Stromal cell of bone marrow (primary cell): Measurements from ENCODE around the gene TBC1D3I.
"Not testable (repeated sequence)": the region's sequence is repeated elsewhere in the genome, so short reads cannot be mapped to it uniquely, and the experiment has no call there.

ENCODE experiments used
- DNase-seq: peaks from one replicate; pipeline ENCODE4 v3.0.0-alpha.2; 2012; ENCODE audit warnings: low read depth

The TBC1D3I gene

GRCh38 chr17:36264470-36264869 lies at the start of gene TBC1D3I:
TSS of gene TBC1D3I (minus strand) at chr17:36264570. CDS start at chr17:36262985, 1,585 bp downstream.
- not testable (repeated sequence) for DNase-seq

GRCh38 chr17:36295161-36295560 lies 30.8 kb upstream of the TBC1D3I start:
- DNase-seq: not testable (repeated sequence)

- DNase-seq: not testable (repeated sequence)
Observed at GRCh38 chr17:36289965-36290612, 25.7 kb upstream of the TBC1D3I start.

DNA sequence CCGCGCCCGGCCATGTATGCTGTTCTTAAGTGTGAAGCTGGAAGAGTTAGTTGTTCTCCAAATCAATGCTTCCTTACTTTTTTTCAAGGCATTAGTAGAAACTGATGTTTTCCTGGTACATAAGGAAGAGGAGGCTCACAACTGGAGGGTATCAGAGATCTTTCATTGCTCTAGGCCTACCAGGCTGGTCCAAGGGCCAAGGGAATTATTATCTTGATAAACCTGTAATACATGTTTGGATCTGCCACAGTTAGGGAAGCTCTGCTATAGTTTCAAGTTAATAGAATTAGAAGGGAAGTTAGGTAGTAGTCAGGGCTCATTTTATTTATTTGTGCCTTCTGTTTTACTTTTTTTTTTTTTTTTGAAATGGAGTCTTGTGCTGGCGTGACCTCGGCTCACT lies 19.8 kb upstream of the TBC1D3I start:
- DNase-seq: not testable (repeated sequence)

DNA sequence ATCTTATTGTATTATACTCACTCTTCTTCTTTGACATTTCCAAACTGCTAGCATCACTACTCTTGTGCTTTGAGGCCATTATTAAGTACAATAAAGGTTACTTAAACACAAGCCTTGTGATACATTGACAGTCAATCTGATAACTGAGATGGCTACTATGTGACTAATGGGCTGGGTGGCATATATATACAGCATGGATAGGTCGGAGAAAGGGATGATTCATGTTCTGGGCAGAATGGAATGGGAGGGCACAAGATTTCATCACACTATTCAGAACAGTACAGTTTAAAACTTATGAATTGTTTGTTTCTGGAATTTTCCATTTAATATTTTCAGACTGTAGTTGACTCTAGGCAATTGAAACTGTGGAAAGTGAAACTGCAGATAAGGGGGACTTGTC lies 18.9 kb upstream of the TBC1D3I start:
- not testable (repeated sequence) for DNase-seq

DNA sequence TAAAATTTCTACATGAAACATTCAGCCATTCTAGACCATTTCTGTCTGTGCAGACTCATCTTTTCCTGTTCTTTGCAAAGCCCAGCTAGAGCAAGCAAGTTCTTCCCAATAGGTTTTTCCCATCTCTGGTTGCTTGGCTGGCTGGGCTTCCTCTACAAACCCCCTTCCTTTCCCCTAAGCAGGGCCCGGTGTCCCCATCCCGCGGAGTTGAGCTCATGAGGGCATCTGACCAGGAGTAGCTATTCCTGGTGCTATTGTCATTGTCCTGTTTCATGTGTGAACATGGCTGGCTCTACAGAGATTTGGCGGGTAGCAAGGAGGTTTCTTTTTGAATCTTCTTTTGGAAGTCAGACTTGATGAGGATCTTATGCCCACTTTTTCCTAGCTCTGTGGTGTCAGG lies 22.3 kb downstream of the TBC1D3I start:
- not testable (repeated sequence) for DNase-seq

GRCh38 chr17:36229644-36230043 lies 34.7 kb downstream of the TBC1D3I start:
- DNase-seq: not testable (repeated sequence)

GRCh38 chr17:36222967-36223366 lies 41.4 kb downstream of the TBC1D3I start:
- DNase-seq: not testable (repeated sequence)

GRCh38 chr17:36221581-36222100 lies 42.7 kb downstream of the TBC1D3I start:
- not testable (repeated sequence) for DNase-seq

GRCh38 chr17:36220737-36221580 lies 43.4 kb downstream of the TBC1D3I start:
- peak; percentile 5 for DNase-seq

- not testable (repeated sequence) for DNase-seq
Observed at GRCh38 chr17:36219556-36219955, 44.8 kb downstream of the TBC1D3I start.

DNA sequence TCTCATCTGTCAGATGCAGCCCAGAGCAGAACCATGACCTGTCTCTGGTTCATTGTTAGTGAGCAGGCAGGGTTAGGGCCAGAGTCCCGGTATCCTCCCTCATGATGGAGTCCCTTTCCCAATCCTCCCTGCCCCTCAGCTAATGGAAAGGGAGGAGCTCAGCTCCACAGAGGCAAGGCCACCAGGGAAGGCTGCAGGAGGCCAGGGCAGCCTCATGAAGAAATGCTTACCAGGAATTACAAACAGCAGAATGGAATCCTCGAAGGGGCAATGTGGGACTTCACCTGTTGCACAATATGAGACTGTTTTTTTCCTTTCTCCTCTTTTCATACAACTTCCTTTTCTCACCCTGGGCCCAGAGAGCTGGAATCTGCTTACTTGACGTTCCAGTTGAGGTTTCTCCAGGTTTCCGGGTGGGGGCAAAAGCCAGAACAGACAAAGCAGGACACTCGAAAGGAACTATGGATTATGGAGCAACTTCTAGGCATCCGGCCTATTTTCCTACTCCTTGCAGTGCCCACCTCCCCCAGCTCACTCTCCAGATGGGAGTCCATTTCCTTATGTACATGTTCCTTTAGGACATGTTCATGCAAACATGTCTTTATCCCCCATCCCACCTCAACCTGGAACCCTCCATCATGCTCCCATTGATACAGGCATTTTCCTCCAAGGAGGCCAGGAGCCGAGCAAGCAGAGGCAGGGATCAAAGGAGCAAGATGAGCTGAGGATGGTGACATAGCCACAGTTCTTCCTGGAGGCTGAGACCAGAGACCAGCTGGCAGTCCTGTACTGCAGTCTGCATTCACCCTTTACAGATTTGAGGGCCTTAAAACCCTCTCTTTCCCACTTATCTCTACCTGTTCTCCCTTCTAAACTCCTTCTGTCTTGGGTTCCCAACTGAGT lies 48.7 kb downstream of the TBC1D3I start:
- DNase-seq: not testable (repeated sequence)

GRCh38 chr17:36214918-36215317 lies 49.5 kb downstream of the TBC1D3I start:
- DNase-seq: no peak

DNA sequence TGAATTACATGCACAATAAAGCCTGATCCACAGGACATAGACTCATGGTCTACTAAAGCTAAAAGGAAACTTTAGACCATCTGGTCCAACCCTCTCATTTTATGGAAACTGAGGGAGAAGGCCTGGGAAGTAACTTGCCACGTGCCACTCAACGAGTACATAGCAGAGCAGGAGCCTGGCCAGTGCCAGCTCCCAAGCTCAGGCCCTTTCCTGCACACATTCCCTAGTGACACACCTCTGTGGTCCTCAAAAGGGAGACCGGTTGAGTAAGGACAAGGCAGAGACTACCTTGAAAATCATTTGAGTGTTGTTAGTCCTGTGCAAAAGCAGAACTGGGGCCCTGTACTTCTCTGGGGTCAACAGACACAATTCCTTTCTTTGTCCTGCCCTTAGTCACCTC lies 50.7 kb downstream of the TBC1D3I start:
- DNase-seq: no peak

DNA sequence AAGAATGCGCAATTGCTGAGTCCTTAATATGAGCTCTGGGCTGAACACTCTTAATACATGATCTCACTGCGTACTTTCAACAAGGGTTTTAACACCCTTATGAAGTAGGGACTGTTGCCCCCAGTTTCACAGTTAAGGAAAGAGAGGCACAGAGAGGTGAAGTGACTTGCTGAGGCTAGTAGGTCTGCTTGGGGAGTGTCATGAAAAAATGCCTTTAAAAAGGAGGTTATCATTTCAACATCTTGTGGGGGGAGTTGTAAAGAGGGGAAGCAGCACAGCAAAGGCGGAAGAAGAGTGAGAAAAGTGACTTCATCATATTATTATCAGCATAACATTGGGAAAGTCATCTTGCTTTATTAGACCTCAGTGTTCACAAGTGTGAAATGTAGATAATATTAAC lies 51.4 kb downstream of the TBC1D3I start:
- no peak for DNase-seq

DNA sequence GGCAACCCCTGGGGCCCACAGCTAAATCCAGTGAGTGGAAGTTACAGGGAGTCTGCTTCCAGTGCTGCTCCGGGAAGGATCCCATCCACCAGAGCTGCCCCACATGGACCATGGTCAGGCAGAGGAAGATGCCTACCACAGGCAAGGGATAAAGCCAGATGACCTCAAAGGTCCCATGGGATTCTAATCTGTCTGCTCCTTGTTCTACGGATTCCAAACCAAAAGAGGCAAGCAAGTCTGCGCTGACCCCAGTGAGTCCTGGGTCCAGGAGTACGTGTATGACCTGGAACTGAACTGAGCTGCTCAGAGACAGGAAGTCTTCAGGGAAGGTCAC lies 52.1 kb downstream of the TBC1D3I start:
- DNase-seq: no peak

DNA sequence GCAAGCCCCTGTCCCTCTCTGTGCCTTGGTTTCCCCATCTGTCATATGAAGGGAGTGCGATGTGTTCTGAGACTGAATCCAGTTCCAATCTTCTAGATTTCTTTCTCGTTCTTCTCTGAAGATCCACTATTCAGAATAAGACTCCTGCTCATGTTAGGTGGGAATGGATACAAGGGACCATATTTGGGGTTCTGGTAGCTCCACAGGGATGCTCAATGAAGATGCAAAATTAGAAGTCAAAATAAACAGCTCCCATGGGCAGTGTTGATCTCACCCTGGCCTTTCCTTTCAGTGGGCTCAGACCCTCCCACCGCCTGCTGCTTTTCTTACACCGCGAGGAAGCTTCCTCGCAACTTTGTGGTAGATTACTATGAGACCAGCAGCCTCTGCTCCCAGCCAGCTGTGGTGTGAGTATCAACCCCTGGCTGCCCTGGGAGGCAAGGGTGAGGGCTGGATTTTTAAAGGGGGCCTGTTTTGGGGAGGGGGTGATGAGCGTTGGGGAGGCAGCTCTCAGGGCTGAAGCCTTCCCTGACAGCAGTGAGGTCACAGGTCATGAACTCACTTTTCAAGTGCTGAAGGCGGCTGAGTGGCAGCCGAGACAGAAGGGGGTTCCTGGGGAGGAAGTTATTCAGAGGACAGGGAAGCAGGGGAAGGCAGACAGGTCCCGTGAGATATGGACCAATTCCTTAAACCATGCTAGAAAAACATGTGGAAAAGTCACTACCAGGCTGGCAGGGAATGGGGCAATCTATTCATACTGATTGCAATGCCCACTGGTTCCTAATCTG lies 52.7 kb downstream of the TBC1D3I start:
- not testable (repeated sequence) for DNase-seq

DNA sequence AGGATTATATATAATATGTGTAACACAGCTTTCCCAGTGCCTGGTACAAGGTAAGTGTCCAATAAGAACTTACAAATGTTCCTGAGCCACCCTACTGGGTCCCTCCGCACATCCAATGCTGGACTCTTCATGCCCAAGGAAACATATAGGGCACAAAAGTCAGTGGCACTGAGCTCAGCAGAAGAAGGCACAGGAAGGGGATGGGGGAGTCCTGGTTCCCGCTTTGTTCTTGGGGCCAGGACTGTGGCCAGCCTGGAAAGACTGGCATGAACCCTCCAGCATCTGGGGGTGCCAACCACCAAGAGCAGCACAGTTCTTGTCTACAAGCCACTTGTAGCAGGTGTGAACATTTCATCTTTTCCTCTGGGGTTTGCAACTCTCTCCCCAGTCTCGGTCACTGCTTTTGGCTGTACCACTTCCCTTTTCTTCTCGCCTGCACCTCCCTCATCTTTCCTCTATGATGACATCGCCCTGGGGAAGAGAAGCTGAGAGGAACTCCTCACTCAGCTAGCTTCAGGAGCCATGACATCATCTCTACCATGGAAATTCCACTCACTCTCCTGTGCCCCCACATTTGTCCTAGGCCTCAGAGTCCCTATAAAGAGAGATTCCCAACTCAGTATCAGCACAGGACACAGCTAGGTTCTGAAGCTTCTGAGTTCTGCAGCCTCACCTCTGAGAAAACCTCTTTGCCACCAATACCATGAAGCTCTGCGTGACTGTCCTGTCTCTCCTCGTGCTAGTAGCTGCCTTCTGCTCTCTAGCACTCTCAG lies 53.7 kb downstream of the TBC1D3I start, which contains the start of gene CCL4L2:
Gene CCL4L2, plus strand, starts transcription at position 625 of the 773 bp plus-strand sequence.
- DNase-seq: not testable (repeated sequence)

DNA sequence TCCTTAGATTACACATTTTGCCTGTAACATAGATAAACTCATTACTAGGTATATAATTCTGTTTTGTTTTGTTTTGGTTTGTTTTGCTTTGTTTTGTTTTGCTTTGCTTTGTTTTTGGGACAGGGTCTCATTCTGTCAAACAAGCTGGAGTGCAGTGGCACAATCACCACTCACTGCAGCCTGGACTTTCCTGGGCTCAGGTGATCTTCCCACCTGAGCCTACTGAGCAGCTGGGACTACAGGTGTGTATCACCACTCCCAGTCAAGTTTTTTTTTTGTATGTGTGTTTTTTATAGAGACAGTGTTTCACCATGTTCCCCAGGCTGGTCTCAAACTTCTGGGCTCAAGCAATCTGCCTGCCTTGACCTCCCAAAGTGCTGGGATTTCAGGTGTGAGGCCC lies 54.8 kb downstream of the TBC1D3I start:
- DNase-seq: no peak

DNA sequence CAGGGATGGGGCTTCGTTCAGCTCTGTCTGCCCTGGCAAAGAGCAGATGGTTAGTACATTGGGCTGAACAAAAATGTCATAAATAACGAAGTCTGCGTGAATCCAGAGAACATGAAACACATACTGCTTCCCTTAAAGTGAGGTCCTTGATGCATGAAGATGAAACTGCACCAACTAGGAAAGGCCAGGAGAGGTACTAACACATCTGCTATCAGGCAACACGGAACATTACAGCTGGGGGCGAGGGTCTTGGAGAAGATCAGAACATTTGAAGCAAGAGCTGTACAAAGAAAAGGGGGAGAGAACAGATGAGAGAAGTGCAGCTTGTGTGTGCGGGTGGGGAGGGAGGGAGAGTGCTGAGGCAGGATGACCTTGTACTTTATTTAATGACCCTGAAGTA lies 57.0 kb downstream of the TBC1D3I start:
- DNase-seq: not testable (repeated sequence)
